ENCODE results near the gene RASSF7.

GRCh38 chr11:578276-579035, 17.7 kb downstream of the RASSF7 start:
- TF ChIP-seq CTCF (IDR thresholded peaks at IDR 0.05) (no peak), EZH2 (IDR thresholded peaks at IDR 0.05) (no peak)
